Measurements from ENCODE around the gene RHOXF2B. TPM values are rescaled to one million over a fixed set of nuclear protein-coding genes. Genes with fewer than 3 reads are reported as not detected.

The RHOXF2B gene
- total and polyA plus RNA-seq, 2 experiments from 2014 or later: not detected

DNA sequence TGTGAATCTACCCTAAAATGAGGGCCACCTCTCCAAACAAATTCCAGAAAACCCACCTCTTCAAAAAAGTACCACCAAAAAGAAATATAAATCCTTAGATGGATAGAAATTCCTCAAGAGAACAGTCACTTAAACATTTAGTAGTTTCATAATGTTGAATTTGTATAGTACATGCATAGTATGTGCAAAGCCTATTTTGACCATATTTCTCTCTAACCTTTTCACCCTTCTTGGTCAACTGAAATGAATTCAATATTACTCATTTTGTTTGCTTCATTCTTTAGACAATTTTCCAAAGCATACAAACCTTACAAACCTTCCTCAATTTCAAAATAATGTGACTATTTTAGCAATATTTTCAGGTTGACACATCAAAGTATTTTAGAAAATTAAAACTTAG, 34.1 kb upstream of the RHOXF2B start:
- Histone ChIP-seq H4K20me1 (replicated peaks; ENCODE audit: insufficient read depth) (no peaks in the 10 kb centered on the region), H3K36me3 (ENCODE audit: insufficient read depth) (no peaks in the 10 kb centered on the region), H3K27me3 (ENCODE audit: insufficient read depth) (no peaks in the 10 kb centered on the region), H3K9me2 (ENCODE audit: insufficient read depth) (no peaks in the 10 kb centered on the region), H3K4me3 (no peak overlapping the region), H3K27ac (ENCODE audit: low read depth) (no peak overlapping the region), H2AFZ (no peak overlapping the region), H3K4me1 (ENCODE audit: insufficient read depth) (no peaks in the 10 kb centered on the region), H3K79me2 (replicated peaks; ENCODE audit: insufficient read depth) (no peaks in the 10 kb centered on the region), H3K4me2 (no peak overlapping the region), H3F3A (replicated peaks; ENCODE audit: low read depth) (no peaks in the 10 kb centered on the region)
- DNase-seq (ENCODE audit: low spot score) (no peak), ATAC-seq (no peak)
- no peak overlapping the region for H3K27ac Mint-ChIP-seq
- TF ChIP-seq JUNB (IDR thresholded peaks at IDR 0.05; ENCODE audit: unreplicated experiment) (no peak), NANOG (IDR thresholded peaks at IDR 0.05; ENCODE audit: borderline replicate concordance) (no peak), ZNF114 (CRISPR knock-in tag; IDR thresholded peaks at IDR 0.05) (no peak), POLR2AphosphoS5 (IDR thresholded peaks at IDR 0.05; ENCODE audit: low read depth) (no peak), EZH2phosphoT487 (IDR thresholded peaks at IDR 0.05; ENCODE audit: unreplicated experiment) (no peak), STAT1 (IDR thresholded peaks at IDR 0.05; ENCODE audit: unreplicated experiment) (no peak), ZNF331 (CRISPR knock-in tag; IDR thresholded peaks at IDR 0.05; ENCODE audit: low read depth) (no peak), CREB1 (CRISPR knock-in tag; IDR thresholded peaks at IDR 0.05; ENCODE audit: low read depth) (no peak), EZH2 (IDR thresholded peaks at IDR 0.05; ENCODE audit: low read depth, unreplicated experiment) (no peak)
- TF ChIP-seq, protein P1, sequence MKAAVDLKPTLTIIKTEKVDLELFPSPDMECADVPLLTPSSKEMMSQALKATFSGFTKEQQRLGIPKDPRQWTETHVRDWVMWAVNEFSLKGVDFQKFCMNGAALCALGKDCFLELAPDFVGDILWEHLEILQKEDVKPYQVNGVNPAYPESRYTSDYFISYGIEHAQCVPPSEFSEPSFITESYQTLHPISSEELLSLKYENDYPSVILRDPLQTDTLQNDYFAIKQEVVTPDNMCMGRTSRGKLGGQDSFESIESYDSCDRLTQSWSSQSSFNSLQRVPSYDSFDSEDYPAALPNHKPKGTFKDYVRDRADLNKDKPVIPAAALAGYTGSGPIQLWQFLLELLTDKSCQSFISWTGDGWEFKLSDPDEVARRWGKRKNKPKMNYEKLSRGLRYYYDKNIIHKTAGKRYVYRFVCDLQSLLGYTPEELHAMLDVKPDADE (IDR thresholded peaks at IDR 0.05): no peak
- TF ChIP-seq, protein P2, sequence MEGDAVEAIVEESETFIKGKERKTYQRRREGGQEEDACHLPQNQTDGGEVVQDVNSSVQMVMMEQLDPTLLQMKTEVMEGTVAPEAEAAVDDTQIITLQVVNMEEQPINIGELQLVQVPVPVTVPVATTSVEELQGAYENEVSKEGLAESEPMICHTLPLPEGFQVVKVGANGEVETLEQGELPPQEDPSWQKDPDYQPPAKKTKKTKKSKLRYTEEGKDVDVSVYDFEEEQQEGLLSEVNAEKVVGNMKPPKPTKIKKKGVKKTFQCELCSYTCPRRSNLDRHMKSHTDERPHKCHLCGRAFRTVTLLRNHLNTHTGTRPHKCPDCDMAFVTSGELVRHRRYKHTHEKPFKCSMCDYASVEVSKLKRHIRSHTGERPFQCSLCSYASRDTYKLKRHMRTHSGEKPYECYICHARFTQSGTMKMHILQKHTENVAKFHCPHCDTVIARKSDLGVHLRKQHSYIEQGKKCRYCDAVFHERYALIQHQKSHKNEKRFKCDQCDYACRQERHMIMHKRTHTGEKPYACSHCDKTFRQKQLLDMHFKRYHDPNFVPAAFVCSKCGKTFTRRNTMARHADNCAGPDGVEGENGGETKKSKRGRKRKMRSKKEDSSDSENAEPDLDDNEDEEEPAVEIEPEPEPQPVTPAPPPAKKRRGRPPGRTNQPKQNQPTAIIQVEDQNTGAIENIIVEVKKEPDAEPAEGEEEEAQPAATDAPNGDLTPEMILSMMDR (conservative IDR thresholded peaks at IDR 0.05; ENCODE audit: low read depth in 2 of 2): no peak
- TF ChIP-seq, protein P3, sequence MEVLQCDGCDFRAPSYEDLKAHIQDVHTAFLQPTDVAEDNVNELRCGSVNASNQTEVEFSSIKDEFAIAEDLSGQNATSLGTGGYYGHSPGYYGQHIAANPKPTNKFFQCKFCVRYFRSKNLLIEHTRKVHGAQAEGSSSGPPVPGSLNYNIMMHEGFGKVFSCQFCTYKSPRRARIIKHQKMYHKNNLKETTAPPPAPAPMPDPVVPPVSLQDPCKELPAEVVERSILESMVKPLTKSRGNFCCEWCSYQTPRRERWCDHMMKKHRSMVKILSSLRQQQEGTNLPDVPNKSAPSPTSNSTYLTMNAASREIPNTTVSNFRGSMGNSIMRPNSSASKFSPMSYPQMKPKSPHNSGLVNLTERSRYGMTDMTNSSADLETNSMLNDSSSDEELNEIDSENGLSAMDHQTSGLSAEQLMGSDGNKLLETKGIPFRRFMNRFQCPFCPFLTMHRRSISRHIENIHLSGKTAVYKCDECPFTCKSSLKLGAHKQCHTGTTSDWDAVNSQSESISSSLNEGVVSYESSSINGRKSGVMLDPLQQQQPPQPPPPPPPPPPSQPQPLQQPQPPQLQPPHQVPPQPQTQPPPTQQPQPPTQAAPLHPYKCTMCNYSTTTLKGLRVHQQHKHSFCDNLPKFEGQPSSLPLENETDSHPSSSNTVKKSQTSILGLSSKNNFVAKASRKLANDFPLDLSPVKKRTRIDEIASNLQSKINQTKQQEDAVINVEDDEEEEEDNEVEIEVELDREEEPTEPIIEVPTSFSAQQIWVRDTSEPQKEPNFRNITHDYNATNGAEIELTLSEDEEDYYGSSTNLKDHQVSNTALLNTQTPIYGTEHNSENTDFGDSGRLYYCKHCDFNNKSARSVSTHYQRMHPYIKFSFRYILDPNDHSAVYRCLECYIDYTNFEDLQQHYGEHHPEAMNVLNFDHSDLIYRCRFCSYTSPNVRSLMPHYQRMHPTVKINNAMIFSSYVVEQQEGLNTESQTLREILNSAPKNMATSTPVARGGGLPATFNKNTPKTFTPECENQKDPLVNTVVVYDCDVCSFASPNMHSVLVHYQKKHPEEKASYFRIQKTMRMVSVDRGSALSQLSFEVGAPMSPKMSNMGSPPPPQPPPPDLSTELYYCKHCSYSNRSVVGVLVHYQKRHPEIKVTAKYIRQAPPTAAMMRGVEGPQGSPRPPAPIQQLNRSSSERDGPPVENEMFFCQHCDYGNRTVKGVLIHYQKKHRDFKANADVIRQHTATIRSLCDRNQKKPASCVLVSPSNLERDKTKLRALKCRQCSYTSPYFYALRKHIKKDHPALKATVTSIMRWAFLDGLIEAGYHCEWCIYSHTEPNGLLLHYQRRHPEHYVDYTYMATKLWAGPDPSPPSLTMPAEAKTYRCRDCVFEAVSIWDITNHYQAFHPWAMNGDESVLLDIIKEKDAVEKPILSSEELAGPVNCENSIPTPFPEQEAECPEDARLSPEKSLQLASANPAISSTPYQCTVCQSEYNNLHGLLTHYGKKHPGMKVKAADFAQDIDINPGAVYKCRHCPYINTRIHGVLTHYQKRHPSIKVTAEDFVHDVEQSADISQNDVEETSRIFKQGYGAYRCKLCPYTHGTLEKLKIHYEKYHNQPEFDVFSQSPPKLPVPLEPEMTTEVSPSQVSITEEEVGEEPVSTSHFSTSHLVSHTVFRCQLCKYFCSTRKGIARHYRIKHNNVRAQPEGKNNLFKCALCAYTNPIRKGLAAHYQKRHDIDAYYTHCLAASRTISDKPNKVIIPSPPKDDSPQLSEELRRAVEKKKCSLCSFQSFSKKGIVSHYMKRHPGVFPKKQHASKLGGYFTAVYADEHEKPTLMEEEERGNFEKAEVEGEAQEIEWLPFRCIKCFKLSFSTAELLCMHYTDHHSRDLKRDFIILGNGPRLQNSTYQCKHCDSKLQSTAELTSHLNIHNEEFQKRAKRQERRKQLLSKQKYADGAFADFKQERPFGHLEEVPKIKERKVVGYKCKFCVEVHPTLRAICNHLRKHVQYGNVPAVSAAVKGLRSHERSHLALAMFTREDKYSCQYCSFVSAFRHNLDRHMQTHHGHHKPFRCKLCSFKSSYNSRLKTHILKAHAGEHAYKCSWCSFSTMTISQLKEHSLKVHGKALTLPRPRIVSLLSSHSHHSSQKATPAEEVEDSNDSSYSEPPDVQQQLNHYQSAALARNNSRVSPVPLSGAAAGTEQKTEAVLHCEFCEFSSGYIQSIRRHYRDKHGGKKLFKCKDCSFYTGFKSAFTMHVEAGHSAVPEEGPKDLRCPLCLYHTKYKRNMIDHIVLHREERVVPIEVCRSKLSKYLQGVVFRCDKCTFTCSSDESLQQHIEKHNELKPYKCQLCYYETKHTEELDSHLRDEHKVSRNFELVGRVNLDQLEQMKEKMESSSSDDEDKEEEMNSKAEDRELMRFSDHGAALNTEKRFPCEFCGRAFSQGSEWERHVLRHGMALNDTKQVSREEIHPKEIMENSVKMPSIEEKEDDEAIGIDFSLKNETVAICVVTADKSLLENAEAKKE (CRISPR knock-in tag; IDR thresholded peaks at IDR 0.05): no peak
- TF ChIP-seq, protein P4, sequence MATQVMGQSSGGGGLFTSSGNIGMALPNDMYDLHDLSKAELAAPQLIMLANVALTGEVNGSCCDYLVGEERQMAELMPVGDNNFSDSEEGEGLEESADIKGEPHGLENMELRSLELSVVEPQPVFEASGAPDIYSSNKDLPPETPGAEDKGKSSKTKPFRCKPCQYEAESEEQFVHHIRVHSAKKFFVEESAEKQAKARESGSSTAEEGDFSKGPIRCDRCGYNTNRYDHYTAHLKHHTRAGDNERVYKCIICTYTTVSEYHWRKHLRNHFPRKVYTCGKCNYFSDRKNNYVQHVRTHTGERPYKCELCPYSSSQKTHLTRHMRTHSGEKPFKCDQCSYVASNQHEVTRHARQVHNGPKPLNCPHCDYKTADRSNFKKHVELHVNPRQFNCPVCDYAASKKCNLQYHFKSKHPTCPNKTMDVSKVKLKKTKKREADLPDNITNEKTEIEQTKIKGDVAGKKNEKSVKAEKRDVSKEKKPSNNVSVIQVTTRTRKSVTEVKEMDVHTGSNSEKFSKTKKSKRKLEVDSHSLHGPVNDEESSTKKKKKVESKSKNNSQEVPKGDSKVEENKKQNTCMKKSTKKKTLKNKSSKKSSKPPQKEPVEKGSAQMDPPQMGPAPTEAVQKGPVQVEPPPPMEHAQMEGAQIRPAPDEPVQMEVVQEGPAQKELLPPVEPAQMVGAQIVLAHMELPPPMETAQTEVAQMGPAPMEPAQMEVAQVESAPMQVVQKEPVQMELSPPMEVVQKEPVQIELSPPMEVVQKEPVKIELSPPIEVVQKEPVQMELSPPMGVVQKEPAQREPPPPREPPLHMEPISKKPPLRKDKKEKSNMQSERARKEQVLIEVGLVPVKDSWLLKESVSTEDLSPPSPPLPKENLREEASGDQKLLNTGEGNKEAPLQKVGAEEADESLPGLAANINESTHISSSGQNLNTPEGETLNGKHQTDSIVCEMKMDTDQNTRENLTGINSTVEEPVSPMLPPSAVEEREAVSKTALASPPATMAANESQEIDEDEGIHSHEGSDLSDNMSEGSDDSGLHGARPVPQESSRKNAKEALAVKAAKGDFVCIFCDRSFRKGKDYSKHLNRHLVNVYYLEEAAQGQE (IDR thresholded peaks at IDR 0.05; ENCODE audit: unreplicated experiment): no peak
- peaks cover 1% of the 10 kb centered on the region for H3K27me3 Mint-ChIP-seq (ENCODE audit: insufficient read depth, low read depth, poor library complexity)
- no peaks in the 10 kb centered on the region for H3K9me3 Mint-ChIP-seq
- no peaks in the 10 kb centered on the region for H3K36me3 Mint-ChIP-seq (ENCODE audit: low read depth)
- no peaks in the 10 kb centered on the region for H3K4me1 Mint-ChIP-seq
- H3K4me3 Mint-ChIP-seq: no peak overlapping the region

Measured in GM23338 (cell line).